Nasal cavity respiratory epithelium epithelial cell of viscerocranial mucosa (primary cell): Measurements from ENCODE around the gene TOMM22. TPM values are rescaled to one million over a fixed set of nuclear protein-coding genes. Genes with fewer than 3 reads are reported as not detected.

ENCODE experiments used
- total RNA-seq: library from RNA; depleted of rRNA; stranded (reverse); fragments of >200 nt; gene quantifications from 2 replicates; pipeline ENCODE4 v1.2.3, GENCODE V29; 2014

TOMM22 gene
- total RNA-seq, result 32.9 and 78.6 TPM in 2 replicates

GRCh38 chr22:38681582-38682335 lies at the start of gene TOMM22:
TOMM22 (plus strand) TSS chr22:38681957; CDS start chr22:38681979, 22 bp downstream.

GRCh38 chr22:38656256-38657044 lies 25.3 kb upstream of the TOMM22 start, which contains the start of the genes CBY1 and FAM227A:
CBY1 (plus strand) TSS chr22:38656638; CDS start chr22:38668055, 11,417 bp downstream.
FAM227A (minus strand) TSS chr22:38656392; CDS start chr22:38650168, 6,224 bp downstream.

GRCh38 chr22:38700789-38701628 lies 19.3 kb downstream of the TOMM22 start, which contains the start of gene JOSD1:
JOSD1 (minus strand) TSS chr22:38700943; CDS start chr22:38699987, 956 bp downstream.

GRCh38 chr22:38705235-38706100 lies 23.7 kb downstream of the TOMM22 start, which contains the start of gene GTPBP1:
GTPBP1 (plus strand) TSS chr22:38705944; CDS start chr22:38705956, 12 bp downstream.

Other genes starting within 250 kb of the TOMM22 start
- gene KCNJ4, start 226.8 kb upstream of the TOMM22 start, total RNA-seq, result not detected in 2 replicates
- 4.0 and 9.2 TPM in 2 replicates for gene KDELR3, start 213.9 kb upstream of the TOMM22 start, total RNA-seq
- gene DDX17, start 175.6 kb upstream of the TOMM22 start, total RNA-seq, result 480 and 556 TPM in 2 replicates
- gene DMC1, start 111.8 kb upstream of the TOMM22 start, total RNA-seq, result 1.4 and 3.1 TPM in 2 replicates
- gene FAM227A, start 25.6 kb upstream of the TOMM22 start, total RNA-seq, result 0.34 and 1.4 TPM in 2 replicates
- gene CBY1, start 25.3 kb upstream of the TOMM22 start, total RNA-seq, result 15.8 and 22.2 TPM in 2 replicates
- 93.3 and 129 TPM in 2 replicates for gene JOSD1, start 19.0 kb downstream of the TOMM22 start, total RNA-seq
- 21.9 and 47.3 TPM in 2 replicates for gene GTPBP1, start 24.0 kb downstream of the TOMM22 start, total RNA-seq
- 21.5 and 69.4 TPM in 2 replicates for gene SUN2, start 74.0 kb downstream of the TOMM22 start, total RNA-seq
- 29.1 and 38.3 TPM in 2 replicates for gene DNAL4, start 112.2 kb downstream of the TOMM22 start, total RNA-seq
- gene NPTXR, start 162.1 kb downstream of the TOMM22 start, total RNA-seq, result under 0.01 and 5.7 TPM in 2 replicates
- 13.7 and 32.5 TPM in 2 replicates for gene CBX6, start 190.3 kb downstream of the TOMM22 start, total RNA-seq